Gastrocnemius medialis (tissue), 4 donors: Measurements from ENCODE around the gene TBCA.

Source experiments
- CTCF ChIP-seq, 5 experiments: fragments of 450-650 bp in 3 of 5; fragments of 200-600 bp in 2 of 5; sonication (generic) in 2 of 5; IDR thresholded peaks in 4 of 5; conservative IDR thresholded peaks in 1 of 5; 1 replicate in 4 of 5; 2 replicates in 1 of 5; pipeline ENCODE4 v1.5.1; 2016 to 2019; ENCODE audit warnings: antibody characterized with exemption in 5 of 5, mild to moderate bottlenecking in 3 of 5, moderate library complexity in 3 of 5
- POLR2A ChIP-seq, 2 donors: fragments of 450-650 bp; IDR thresholded peaks; one replicate each; pipeline ENCODE4 v1.6.1; 2017; ENCODE audit warnings: antibody characterized with exemption in 2 of 2, mild to moderate bottlenecking in 2 of 2, moderate library complexity in 2 of 2

GRCh38 chr5:77734885-77735284, 41.3 kb downstream of the TBCA start:
- TF ChIP-seq CTCF (IDR thresholded peaks at IDR 0.05 in 4 of 5, conservative IDR thresholded peaks at IDR 0.05 in 1 of 5), result no peak
- no peak for TF ChIP-seq POLR2A (IDR thresholded peaks at IDR 0.05)
